PC-9 (cell line): ENCODE data around the gene NF1. TPM values are rescaled to one million over a fixed set of nuclear protein-coding genes. Genes with fewer than 3 reads are reported as not detected.

ENCODE experiments used
- BruUV-seq: library from RNA; stranded (reverse); fragments of 400-500 nt; replicated peaks from 2 replicates; lab custom pipeline; 2021; lab: Mats Ljungman, UMichigan
- CTCF ChIA-PET: fragments of 300-600 bp; sonication (Branson Sonifier 250); formaldehyde crosslinking; loops from one replicate; lab custom pipeline; 2022; ENCODE audit warnings: antibody characterized with exemption; lab: Charles Lee
- POLR2A ChIA-PET: fragments of 300-600 bp; sonication (Branson Sonifier 250); formaldehyde crosslinking; loops from one replicate; lab custom pipeline; 2022; ENCODE audit warnings: antibody characterized with exemption; ENCODE audit not compliant: unreplicated experiment; lab: Charles Lee
- DNase-seq, 2 experiments: peaks; one replicate each; pipeline versions ENCODE4 v3.0.0 to v3.0.0-alpha.2; 2015 to 2022; ENCODE audit warnings: mixed read lengths in 1 of 2
- H2AFZ ChIP-seq: fragments of 200-600 bp; sonication (generic); 2 replicates; pipeline ENCODE4 v1.8.1; 2017; ENCODE audit warnings: antibody characterized with exemption
- H3F3A ChIP-seq: fragments of 200-600 bp; sonication (generic); 2 replicates; pipeline ENCODE4 v1.8.1; 2017; ENCODE audit warnings: antibody characterized with exemption, mild to moderate bottlenecking, low read depth; ENCODE audit not compliant: insufficient read depth
- H3K27ac ChIP-seq: fragments of 200-600 bp; sonication (generic); 2 replicates; pipeline ENCODE4 v1.6.1; 2016; ENCODE audit warnings: mixed run types
- H3K27me3 ChIP-seq: fragments of 200-600 bp; sonication (generic); 2 replicates; pipeline ENCODE4 v1.6.1; 2016; ENCODE audit warnings: low read depth, mixed run types; ENCODE audit not compliant: insufficient read depth
- H3K36me3 ChIP-seq: fragments of 200-600 bp; sonication (generic); 2 replicates; pipeline ENCODE4 v1.6.1; 2016; ENCODE audit warnings: low read depth, mixed run types
- H3K4me1 ChIP-seq: fragments of 200-600 bp; sonication (generic); replicated peaks from 2 replicates; pipeline ENCODE4 v1.6.1; 2016; ENCODE audit warnings: mixed run types; ENCODE audit not compliant: insufficient read depth
- H3K4me2 ChIP-seq: fragments of 200-600 bp; sonication (generic); 2 replicates; pipeline ENCODE4 v1.6.1; 2017; ENCODE audit warnings: mixed run types
- H3K4me3 ChIP-seq: fragments of 200-600 bp; sonication (generic); 2 replicates; pipeline ENCODE4 v1.6.1; 2016; ENCODE audit warnings: mixed run types
- H3K79me2 ChIP-seq: fragments of 200-600 bp; sonication (generic); 2 replicates; pipeline ENCODE4 v1.6.1; 2017; ENCODE audit warnings: low read depth, mixed run types
- H3K9me2 ChIP-seq: fragments of 200-600 bp; sonication (generic); 2 replicates; pipeline ENCODE4 v1.8.1; 2017; ENCODE audit warnings: mild to moderate bottlenecking; ENCODE audit not compliant: insufficient read depth
- H3K9me3 ChIP-seq: fragments of 200-600 bp; sonication (generic); 2 replicates; pipeline ENCODE4 v1.8.1; 2016; ENCODE audit warnings: low read depth; ENCODE audit not compliant: insufficient read depth
- H4K20me1 ChIP-seq: fragments of 200-600 bp; sonication (generic); 2 replicates; pipeline ENCODE4 v1.8.1; 2017; ENCODE audit not compliant: insufficient read depth
- EZH2 ChIP-seq: fragments of 200-600 bp; sonication (generic); IDR thresholded peaks from 2 replicates; pipeline ENCODE4 v1.8.0; 2017; ENCODE audit warnings: antibody characterized with exemption, low read depth
- intact Hi-C: fragments of 100-400 bp; cut with micrococcal nuclease; formaldehyde crosslinking; loops from one replicate; pipeline ENCODE4 v1.10.0; 2022; ENCODE audit not compliant: unreplicated experiment
- total RNA-seq: library from RNA; stranded (reverse); gene quantifications from 2 replicates; pipeline ENCODE4 v1.2.3, GENCODE V29; 2021
- TF ChIP-seq, protein P1 (sequence below): fragments of 200-600 bp; sonication (generic); conservative IDR thresholded peaks from 2 replicates; pipeline ENCODE4 v1.6.1; 2017; ENCODE audit warnings: mixed run types, antibody characterized with exemption, mild to moderate bottlenecking, moderate library complexity

Gene NF1
- total RNA-seq, 1 experiment from 2014 or later: 61.0 TPM

DNA sequence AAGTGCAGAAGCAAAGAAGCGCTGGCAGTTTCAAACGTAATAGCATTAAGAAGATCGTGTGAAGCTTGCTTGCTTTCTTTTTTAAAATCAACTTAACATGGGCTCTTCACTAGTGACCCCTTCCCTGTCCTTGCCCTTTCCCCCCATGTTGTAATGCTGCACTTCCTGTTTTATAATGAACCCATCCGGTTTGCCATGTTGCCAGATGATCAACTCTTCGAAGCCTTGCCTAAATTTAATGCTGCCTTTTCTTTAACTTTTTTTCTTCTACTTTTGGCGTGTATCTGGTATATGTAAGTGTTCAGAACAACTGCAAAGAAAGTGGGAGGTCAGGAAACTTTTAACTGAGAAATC is 279.3 kb downstream of the NF1 start:
- Histone ChIP-seq H3K9me3 (no peaks in the 10 kb centered on the region), H2AFZ (no peak overlapping the region), H3K27me3 (no peaks in the 10 kb centered on the region), H3F3A (peaks cover 4% of the 10 kb centered on the region; the same call in 1 of the 2 replicates), H3K79me2 (no peaks in the 10 kb centered on the region), H3K4me1 (no peaks in the 10 kb centered on the region), H3K27ac (no peak overlapping the region), H4K20me1 (no peaks in the 10 kb centered on the region), H3K4me3 (no peak overlapping the region), H3K36me3 (peaks cover 5% of the 10 kb centered on the region), H3K4me2 (no peak overlapping the region), H3K9me2 (no peaks in the 10 kb centered on the region)
- DNase-seq: no peak
- BruUV-seq: no TSS peak
- TF ChIP-seq, protein P1, sequence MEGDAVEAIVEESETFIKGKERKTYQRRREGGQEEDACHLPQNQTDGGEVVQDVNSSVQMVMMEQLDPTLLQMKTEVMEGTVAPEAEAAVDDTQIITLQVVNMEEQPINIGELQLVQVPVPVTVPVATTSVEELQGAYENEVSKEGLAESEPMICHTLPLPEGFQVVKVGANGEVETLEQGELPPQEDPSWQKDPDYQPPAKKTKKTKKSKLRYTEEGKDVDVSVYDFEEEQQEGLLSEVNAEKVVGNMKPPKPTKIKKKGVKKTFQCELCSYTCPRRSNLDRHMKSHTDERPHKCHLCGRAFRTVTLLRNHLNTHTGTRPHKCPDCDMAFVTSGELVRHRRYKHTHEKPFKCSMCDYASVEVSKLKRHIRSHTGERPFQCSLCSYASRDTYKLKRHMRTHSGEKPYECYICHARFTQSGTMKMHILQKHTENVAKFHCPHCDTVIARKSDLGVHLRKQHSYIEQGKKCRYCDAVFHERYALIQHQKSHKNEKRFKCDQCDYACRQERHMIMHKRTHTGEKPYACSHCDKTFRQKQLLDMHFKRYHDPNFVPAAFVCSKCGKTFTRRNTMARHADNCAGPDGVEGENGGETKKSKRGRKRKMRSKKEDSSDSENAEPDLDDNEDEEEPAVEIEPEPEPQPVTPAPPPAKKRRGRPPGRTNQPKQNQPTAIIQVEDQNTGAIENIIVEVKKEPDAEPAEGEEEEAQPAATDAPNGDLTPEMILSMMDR: no peak
- TF ChIP-seq EZH2: no peak
- POLR2A ChIA-PET: no interaction called here
- intact Hi-C loops: loop anchor here (5.0 kb wide), 1 partner anchor 467 kb away; the partner anchor contains the start of gene TEFM
- CTCF ChIA-PET: no interaction called here

DNA sequence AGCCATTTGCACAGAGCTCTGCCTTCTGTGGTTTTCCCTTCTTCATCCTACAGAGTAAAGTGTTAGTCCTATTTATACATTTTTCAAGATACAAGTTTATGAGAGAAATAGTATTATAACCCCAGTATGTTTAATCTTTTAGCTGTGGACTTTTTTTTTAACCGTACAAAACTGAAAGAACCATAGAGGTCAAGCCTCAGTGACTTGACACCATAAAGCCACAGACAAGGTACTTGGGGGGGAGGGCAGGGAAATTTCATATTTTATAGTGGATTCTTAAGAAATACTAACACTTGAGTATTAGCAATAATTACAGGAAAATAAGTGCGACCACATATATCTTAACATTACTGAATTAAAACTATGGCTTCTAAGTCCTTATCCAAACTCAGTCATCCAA is 279.7 kb downstream of the NF1 start:
- Histone ChIP-seq H2AFZ (no peak overlapping the region), H3K27me3 (no peaks in the 10 kb centered on the region), H3K79me2 (no peaks in the 10 kb centered on the region), H3K4me3 (no peak overlapping the region), H3K9me2 (no peaks in the 10 kb centered on the region), H3K36me3 (peaks cover 5% of the 10 kb centered on the region), H3K4me1 (no peaks in the 10 kb centered on the region), H3F3A (peaks cover 4% of the 10 kb centered on the region; the same call in 1 of the 2 replicates), H3K9me3 (no peaks in the 10 kb centered on the region), H3K4me2 (no peak overlapping the region), H4K20me1 (no peaks in the 10 kb centered on the region), H3K27ac (no peak overlapping the region)
- ChIA-PET CTCF (no interaction called here), POLR2A (no interaction called here)
- no peak for DNase-seq
- TF ChIP-seq EZH2: no peak
- TF ChIP-seq, protein P1: no peak
- BruUV-seq: no TSS peak
- intact Hi-C loops: loop anchor here (5.0 kb wide), 1 partner anchor 467 kb away; the partner anchor contains the start of gene TEFM

DNA sequence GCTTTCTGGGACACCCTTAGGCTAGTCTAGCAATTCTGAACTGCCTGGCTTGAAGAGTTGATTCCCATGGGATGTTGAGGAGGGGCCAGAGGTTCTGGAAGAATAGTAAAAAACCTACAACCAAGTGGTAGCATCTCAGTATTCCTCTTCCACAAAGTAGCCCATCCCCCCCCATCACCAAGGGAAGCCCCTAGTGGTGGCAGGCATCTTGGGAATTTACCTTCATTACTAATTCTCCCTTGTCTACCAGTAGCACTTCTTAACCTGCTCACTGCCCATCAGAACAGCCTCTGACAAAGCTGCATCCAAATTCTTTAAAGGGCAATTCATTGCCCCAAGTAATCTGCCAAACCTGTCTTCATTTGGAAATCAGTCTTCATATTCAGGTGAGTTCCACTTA is 283.9 kb downstream of the NF1 start:
- CTCF ChIA-PET: no interaction called here
- Histone ChIP-seq H3K4me2 (no peak overlapping the region), H3K9me3 (no peaks in the 10 kb centered on the region), H3K27ac (no peak overlapping the region), H3K27me3 (no peaks in the 10 kb centered on the region), H3K36me3 (peaks cover 1% of the 10 kb centered on the region), H3K4me3 (no peak overlapping the region), H3K79me2 (no peaks in the 10 kb centered on the region), H3K9me2 (no peaks in the 10 kb centered on the region), H4K20me1 (no peaks in the 10 kb centered on the region; the same call in 1 of the 2 replicates), H2AFZ (no peak overlapping the region), H3F3A (peaks cover 5% of the 10 kb centered on the region; the same call in 1 of the 2 replicates), H3K4me1 (no peaks in the 10 kb centered on the region)
- DNase-seq: no peak
- intact Hi-C loops: no loop called here
- POLR2A ChIA-PET: no interaction called here
- no TSS peak for BruUV-seq
- TF ChIP-seq, protein P1: no peak
- no peak for TF ChIP-seq EZH2
